SU-DHL-6 (cell line): Measurements from ENCODE around the gene PLEK2.
"Not testable (repeated sequence)": the region's sequence is repeated elsewhere in the genome, so short reads cannot be mapped to it uniquely, and the experiment has no call there.

Experiments
- H2AFZ ChIP-seq: fragments of 200-600 bp; sonication (generic); 2 replicates; pipeline ENCODE4 v1.6.1; 2014; ENCODE audit warnings: low read depth, mild to moderate bottlenecking, moderate library complexity, mixed read lengths, antibody characterized with exemption, low read length; ENCODE audit not compliant: severe bottlenecking
- H3F3A ChIP-seq: fragments of 200-600 bp; shearing (Covaris generic); 2 replicates; pipeline ENCODE4 v1.6.0; 2016; ENCODE audit warnings: antibody characterized with exemption, mild to moderate bottlenecking; ENCODE audit not compliant: insufficient read depth
- H3K27ac ChIP-seq: fragments of 200-600 bp; sonication (generic); 2 replicates; pipeline ENCODE4 v1.5.1; 2016; ENCODE audit warnings: low read depth, mild to moderate bottlenecking, low read length, moderate library complexity, mixed read lengths
- H3K27me3 ChIP-seq: fragments of 200-600 bp; sonication (generic), shearing (Covaris generic); 2 replicates; pipeline ENCODE4 v1.6.0; 2014; ENCODE audit warnings: mild to moderate bottlenecking, low read length
- H3K36me3 ChIP-seq: fragments of 200-600 bp; sonication (generic); 2 replicates; pipeline ENCODE4 v1.6.1; 2014; ENCODE audit warnings: mild to moderate bottlenecking, low read length, mixed read lengths
- H3K4me2 ChIP-seq: fragments of 300-600, 200-600 bp; shearing (Covaris generic), sonication (generic); 2 replicates; pipeline ENCODE4 v1.6.0; 2014; ENCODE audit warnings: low read length, low read depth, mild to moderate bottlenecking; ENCODE audit not compliant: poor library complexity, severe bottlenecking
- H3K4me3 ChIP-seq: fragments of 200-600 bp; sonication (generic); 2 replicates; pipeline ENCODE4 v1.5.1; 2014; ENCODE audit warnings: antibody characterized with exemption, low read length, mild to moderate bottlenecking, mixed read lengths; ENCODE audit not compliant: insufficient read depth, poor library complexity, severe bottlenecking
- H3K79me2 ChIP-seq: fragments of 200-600 bp; sonication (generic); 2 replicates; pipeline ENCODE4 v1.6.1; 2014; ENCODE audit warnings: mild to moderate bottlenecking, low read length, moderate library complexity; ENCODE audit not compliant: insufficient read depth
- H3K9ac ChIP-seq: fragments of 200-600 bp; sonication (generic); 2 replicates; pipeline ENCODE4 v1.7.0; 2014; ENCODE audit warnings: mild to moderate bottlenecking, low read length
- H3K9me2 ChIP-seq: fragments of 200-600 bp; sonication (generic); replicated peaks from 2 replicates; pipeline ENCODE4 v1.6.1; 2014; ENCODE audit warnings: low read length; ENCODE audit not compliant: insufficient read depth
- H3K9me3 ChIP-seq: fragments of 200-600 bp; sonication (generic); 2 replicates; pipeline ENCODE4 v1.6.1; 2014; ENCODE audit warnings: low read length, mixed read lengths; ENCODE audit not compliant: insufficient read depth
- H4K20me1 ChIP-seq: fragments of 200-600 bp; sonication (generic); 2 replicates; pipeline ENCODE4 v1.6.1; 2014; ENCODE audit warnings: low read depth, mild to moderate bottlenecking, antibody characterized with exemption, low read length, moderate library complexity, mixed read lengths
- EZH2phosphoT487 ChIP-seq: fragments of 200-600 bp; sonication (generic), shearing (Covaris generic); conservative IDR thresholded peaks from 2 replicates; pipeline ENCODE4 v1.6.1; 2018; ENCODE audit warnings: mild to moderate bottlenecking, antibody characterized with exemption, low read length, moderate library complexity, mixed read lengths
- TF ChIP-seq, protein P1 (sequence below): fragments of 200-600 bp; sonication (generic); IDR thresholded peaks from one replicate; pipeline ENCODE4 v1.5.1; 2017; ENCODE audit warnings: antibody characterized with exemption, mild to moderate bottlenecking, low read length, moderate library complexity; ENCODE audit not compliant: insufficient read depth, poor library complexity, severe bottlenecking

Gene PLEK2

DNA sequence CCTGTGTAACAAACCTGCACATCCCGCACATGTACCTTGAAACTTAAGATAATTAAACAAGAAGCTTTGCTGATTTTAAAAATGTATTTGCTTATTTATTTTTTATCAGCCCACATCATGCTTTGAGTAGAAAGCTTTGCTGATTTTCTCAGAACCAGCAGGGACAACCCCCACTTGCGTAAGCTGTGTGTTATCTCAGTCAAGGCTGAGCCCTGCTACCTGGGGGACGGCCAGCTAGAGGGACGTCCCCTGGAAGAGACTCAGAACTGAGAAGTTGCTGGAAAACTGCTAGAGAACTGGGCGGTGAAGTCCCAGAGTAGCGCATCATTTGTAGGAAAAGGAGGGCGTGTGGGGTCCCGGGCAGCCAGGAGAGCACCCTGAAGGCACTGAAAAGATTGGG, 4.1 kb upstream of the PLEK2 start:
- Histone ChIP-seq H3K36me3 (no peaks in the 10 kb centered on the region), H3K4me2 (no peak overlapping the region), H2AFZ (no peak overlapping the region), H3K27me3 (no peaks in the 10 kb centered on the region), H3K79me2 (no peaks in the 10 kb centered on the region), H3K9ac (no peak overlapping the region), H3K27ac (no peak overlapping the region), H3K9me3 (no peaks in the 10 kb centered on the region), H3K4me3 (no peak overlapping the region), H3F3A (no peaks in the 10 kb centered on the region), H4K20me1 (no peaks in the 10 kb centered on the region), H3K9me2 (no peaks in the 10 kb centered on the region)
- TF ChIP-seq, protein P1, sequence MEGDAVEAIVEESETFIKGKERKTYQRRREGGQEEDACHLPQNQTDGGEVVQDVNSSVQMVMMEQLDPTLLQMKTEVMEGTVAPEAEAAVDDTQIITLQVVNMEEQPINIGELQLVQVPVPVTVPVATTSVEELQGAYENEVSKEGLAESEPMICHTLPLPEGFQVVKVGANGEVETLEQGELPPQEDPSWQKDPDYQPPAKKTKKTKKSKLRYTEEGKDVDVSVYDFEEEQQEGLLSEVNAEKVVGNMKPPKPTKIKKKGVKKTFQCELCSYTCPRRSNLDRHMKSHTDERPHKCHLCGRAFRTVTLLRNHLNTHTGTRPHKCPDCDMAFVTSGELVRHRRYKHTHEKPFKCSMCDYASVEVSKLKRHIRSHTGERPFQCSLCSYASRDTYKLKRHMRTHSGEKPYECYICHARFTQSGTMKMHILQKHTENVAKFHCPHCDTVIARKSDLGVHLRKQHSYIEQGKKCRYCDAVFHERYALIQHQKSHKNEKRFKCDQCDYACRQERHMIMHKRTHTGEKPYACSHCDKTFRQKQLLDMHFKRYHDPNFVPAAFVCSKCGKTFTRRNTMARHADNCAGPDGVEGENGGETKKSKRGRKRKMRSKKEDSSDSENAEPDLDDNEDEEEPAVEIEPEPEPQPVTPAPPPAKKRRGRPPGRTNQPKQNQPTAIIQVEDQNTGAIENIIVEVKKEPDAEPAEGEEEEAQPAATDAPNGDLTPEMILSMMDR = no peak
- TF ChIP-seq EZH2phosphoT487 = no peak

DNA sequence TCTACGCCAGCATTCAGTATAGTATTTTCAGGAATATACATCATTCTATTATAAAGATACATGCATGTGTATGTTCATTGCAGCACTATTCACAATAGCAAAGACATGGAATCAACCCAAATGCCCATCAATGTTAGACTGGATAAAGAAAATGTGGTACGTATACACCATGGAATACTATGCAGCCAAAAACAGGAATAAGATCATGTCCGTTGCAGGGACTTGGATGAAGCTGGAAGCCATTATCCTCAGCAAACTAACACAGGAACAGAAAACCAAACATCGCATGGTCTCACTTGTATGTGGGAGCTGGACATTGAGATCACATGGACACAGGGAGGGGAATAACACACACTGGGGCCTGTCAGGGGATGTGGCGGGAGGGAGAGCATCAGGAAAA, 3.6 kb upstream of the PLEK2 start:
- H3K27me3 ChIP-seq, H3K36me3 ChIP-seq, H4K20me1 ChIP-seq, H3K27ac ChIP-seq, H2AFZ ChIP-seq, H3K4me2 ChIP-seq, H3F3A ChIP-seq, H3K9me2 ChIP-seq, H3K9me3 ChIP-seq, H3K9ac ChIP-seq, H3K79me2 ChIP-seq, H3K4me3 ChIP-seq: not testable (repeated sequence)

DNA sequence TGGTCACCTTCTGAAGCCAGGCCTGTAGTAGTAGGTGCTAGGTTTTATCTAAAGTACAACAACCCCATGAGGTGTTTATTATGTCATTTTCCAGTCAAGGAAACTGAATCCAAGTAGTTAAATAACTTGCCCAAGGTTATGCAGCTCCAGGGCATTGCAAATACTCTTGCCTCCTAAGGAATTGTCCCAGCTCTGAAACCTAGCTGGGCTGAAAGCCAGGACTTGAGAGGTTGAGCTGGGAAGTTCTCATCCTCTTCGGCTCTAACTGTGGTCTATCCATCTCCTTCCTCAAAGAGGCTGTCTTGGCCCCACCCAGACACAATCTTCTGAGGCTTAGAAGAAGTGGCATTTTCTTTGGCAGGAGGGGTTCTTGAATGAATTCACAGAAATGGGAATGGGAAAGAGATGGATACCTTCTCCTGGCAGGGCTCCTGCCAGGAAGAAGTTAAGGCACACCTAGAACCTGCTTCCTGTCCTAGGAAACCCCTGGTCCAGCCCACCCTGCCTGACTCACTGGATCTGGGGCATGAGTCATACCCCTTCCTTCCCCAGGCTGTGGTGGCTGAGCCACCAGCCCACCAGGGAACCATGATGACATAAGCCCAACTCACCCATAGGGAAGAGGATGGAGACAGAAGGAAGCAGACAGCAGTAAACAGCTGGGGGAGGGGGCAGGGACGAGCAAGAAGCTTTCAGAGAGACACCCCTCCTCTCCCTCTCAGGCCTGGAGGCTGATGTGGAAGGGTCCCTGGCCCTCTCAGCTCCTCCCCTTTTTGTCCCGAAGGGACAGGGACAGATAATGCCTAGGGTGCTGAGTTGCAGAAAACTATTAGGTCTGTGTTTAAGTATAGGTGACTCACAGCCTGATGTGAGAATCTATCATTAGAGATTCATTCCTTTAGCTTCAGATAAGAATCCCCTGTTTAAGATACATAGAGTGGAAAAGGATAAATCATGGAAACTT, 2.1 kb upstream of the PLEK2 start:
- no peak for TF ChIP-seq EZH2phosphoT487
- TF ChIP-seq, protein P1 = no peak
- no peaks in the 10 kb centered on the region for H4K20me1 ChIP-seq
- H3K27ac ChIP-seq = no peak overlapping the region
- H2AFZ ChIP-seq = no peak overlapping the region
- H3K36me3 ChIP-seq = no peaks in the 10 kb centered on the region
- no peaks in the 10 kb centered on the region for H3K9me3 ChIP-seq
- no peak overlapping the region for H3K4me2 ChIP-seq
- no peaks in the 10 kb centered on the region for H3K79me2 ChIP-seq
- H3K4me3 ChIP-seq = no peak overlapping the region
- no peaks in the 10 kb centered on the region for H3K9me2 ChIP-seq
- H3K9ac ChIP-seq = no peak overlapping the region
- H3F3A ChIP-seq = no peaks in the 10 kb centered on the region
- no peaks in the 10 kb centered on the region for H3K27me3 ChIP-seq

DNA sequence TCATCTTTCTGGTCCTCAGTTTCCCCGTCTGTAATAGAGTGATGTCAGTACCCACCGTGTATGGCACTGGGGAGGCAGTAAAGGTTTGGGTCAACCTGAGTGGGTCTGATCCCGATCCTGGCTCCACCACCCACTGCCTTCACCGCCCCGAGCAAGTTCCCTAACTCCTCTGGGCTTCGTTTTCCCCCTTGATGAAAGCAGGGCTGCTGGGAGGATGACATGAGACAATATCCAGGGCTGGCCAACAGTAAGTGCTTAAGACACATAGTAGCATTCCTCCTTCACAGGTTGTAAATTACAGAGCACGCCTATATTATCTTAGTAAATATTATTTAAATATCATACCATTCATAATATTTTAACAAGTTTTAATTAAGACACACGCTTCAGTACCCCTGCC, 595 bp downstream of the PLEK2 start:
- H3K4me2 ChIP-seq = no peak overlapping the region
- no peak overlapping the region for H3K4me3 ChIP-seq
- H3K79me2 ChIP-seq = no peaks in the 10 kb centered on the region
- H3K9ac ChIP-seq = no peak overlapping the region
- no peaks in the 10 kb centered on the region for H3K27me3 ChIP-seq
- no peak overlapping the region for H2AFZ ChIP-seq
- H3K27ac ChIP-seq = no peak overlapping the region
- H3F3A ChIP-seq = no peaks in the 10 kb centered on the region
- no peaks in the 10 kb centered on the region for H3K9me2 ChIP-seq
- H4K20me1 ChIP-seq = no peaks in the 10 kb centered on the region
- no peaks in the 10 kb centered on the region for H3K36me3 ChIP-seq
- TF ChIP-seq, protein P1 = no peak
- no peak for TF ChIP-seq EZH2phosphoT487
- H3K9me3 ChIP-seq = no peaks in the 10 kb centered on the region
